Uterus (tissue), 2 donors: ENCODE measurements around the gene PRPF40A.

Experiments used
- CTCF ChIP-seq, 4 experiments: fragments of 200-600 bp in 2 of 4; fragments of 450-650 bp in 2 of 4; sonication (generic) in 2 of 4; IDR thresholded peaks; one replicate each; pipeline ENCODE4 v1.5.1; 2016 to 2019; ENCODE audit warnings: antibody characterized with exemption in 4 of 4, mild to moderate bottlenecking in 2 of 4, moderate library complexity in 1 of 4
- POLR2A ChIP-seq, 2 donors: fragments of 450-650 bp; IDR thresholded peaks; one replicate each; pipeline ENCODE4 v1.6.1; 2016; ENCODE audit warnings: antibody characterized with exemption in 2 of 2, mild to moderate bottlenecking in 1 of 2, moderate library complexity in 1 of 2

DNA sequence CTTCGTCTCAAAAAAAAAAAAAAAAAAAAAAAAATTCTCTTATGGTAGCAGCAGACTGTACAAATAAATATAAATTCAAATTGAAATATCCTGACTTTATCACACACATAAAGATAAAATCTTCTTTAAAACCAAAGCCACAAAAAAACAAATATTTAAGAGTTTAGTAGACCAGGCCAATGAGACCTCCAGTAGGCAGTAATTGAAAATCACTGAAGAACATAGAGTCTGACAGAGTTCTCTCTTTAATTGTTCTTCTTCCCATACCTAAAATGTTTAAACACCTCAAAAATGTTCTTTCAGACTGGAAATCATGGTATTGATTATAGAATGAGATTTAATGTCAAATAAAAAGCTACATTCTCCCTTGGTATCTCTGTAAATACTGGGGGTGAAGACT, 20.8 kb downstream of the PRPF40A start:
- TF ChIP-seq CTCF (IDR thresholded peaks at IDR 0.05) (no peak), POLR2A (IDR thresholded peaks at IDR 0.05) (no peak)
